Left cardiac atrium (tissue), 4 donors: ENCODE data around the gene UBXN7. TPM values are rescaled to one million over a fixed set of nuclear protein-coding genes. Genes with fewer than 3 reads are reported as not detected.
"Not testable (repeated sequence)": the region's sequence is repeated elsewhere in the genome, so short reads cannot be mapped to it uniquely, and the experiment has no call there.

ENCODE experiments used
- ATAC-seq, 2 donors: fragments of 200-7000 bp; cut with Tn5 transposase; one replicate each; pipeline ENCODE4 v1.9.1; 2020; ENCODE audit warnings: mild to moderate bottlenecking in 2 of 2, moderate library complexity in 2 of 2
- DNase-seq: peaks from one replicate; pipeline ENCODE4 v3.0.0-alpha.2; 2020
- intact Hi-C, 2 donors: fragments of 100-400 bp; cut with DNase I; formaldehyde crosslinking; loops; one replicate each; pipeline versions ENCODE4 v1.14.1 to v1.15.1; 2022 to 2023
- total RNA-seq, 2 donors: library from RNA; stranded (reverse); fragmentation: NEBNext Ultra II Directional; extraction: Animal tissue kit (Norgen Biotek cat#: 25700); gene quantifications; one replicate each; pipeline ENCODE4 v1.2.1, GENCODE V29; 2021
- donor health status: DM: no; HTN: yes; CAD: no.
- donor health status: DM: no; HTN: yes; CAD: no; lungs with severe emphysema.
- donor health status: DM: yes; HTN: yes; CAD: no.
- donor health status: Dilated cardiomyopathy.

Gene UBXN7
- total RNA-seq, 2 donors from 2014 or later = 29.5 to 37.4 TPM

GRCh38 chr3:196334982-196335381 lies 97.2 kb downstream of the UBXN7 start:
- intact Hi-C loops = no loop called here
- ATAC-seq (no peak), DNase-seq (no peak)

- DNase-seq (no peak), ATAC-seq (no peak)
- intact Hi-C loops = no loop called here
These were observed 100.1 kb downstream of the UBXN7 start for GRCh38 chr3:196332168-196332567.

- intact Hi-C loops = no loop called here
- ATAC-seq (no peak), DNase-seq (no peak)
These were observed 104.8 kb downstream of the UBXN7 start for GRCh38 chr3:196327405-196327804.

- no peak for ATAC-seq
- no peak for DNase-seq
- intact Hi-C loops = no loop called here
These were observed 105.3 kb downstream of the UBXN7 start for GRCh38 chr3:196326936-196327335.

GRCh38 chr3:196323691-196324090 lies 108.5 kb downstream of the UBXN7 start:
- DNase-seq = no peak
- ATAC-seq = peak in 1 of 2 donors; percentile 10
- intact Hi-C loops = no loop called here

GRCh38 chr3:196323016-196323415 lies 109.2 kb downstream of the UBXN7 start:
- DNase-seq = no peak
- intact Hi-C loops = no loop called here
- ATAC-seq = no peak

- DNase-seq (no peak), ATAC-seq (no peak)
- intact Hi-C loops = no loop called here
These were observed 111.1 kb downstream of the UBXN7 start for GRCh38 chr3:196321162-196321561.

- ATAC-seq (no peak), DNase-seq (no peak)
- intact Hi-C loops = no loop called here
These were observed 112.1 kb downstream of the UBXN7 start for GRCh38 chr3:196320137-196320536.

GRCh38 chr3:196317687-196318467 lies 114.3 kb downstream of the UBXN7 start, which contains the start of gene DYNLT2B:
Gene DYNLT2B (minus strand): TSS chr3:196318240. CDS start chr3:196318152, 88 bp downstream.
- DNase-seq = peak; percentile 92
- ATAC-seq = peak; percentile 98 to 99
- intact Hi-C loops = no loop called here

GRCh38 chr3:196316799-196317686 lies 115.2 kb downstream of the UBXN7 start:
- ATAC-seq, DNase-seq, intact Hi-C loops: not testable (repeated sequence)

- DNase-seq = no peak
- intact Hi-C loops = no loop called here
- no peak for ATAC-seq
These were observed 116.4 kb downstream of the UBXN7 start for GRCh38 chr3:196315821-196316220.

GRCh38 chr3:196314597-196314996 lies 117.6 kb downstream of the UBXN7 start:
- ATAC-seq (no peak), DNase-seq (no peak)
- intact Hi-C loops = no loop called here

- DNase-seq, ATAC-seq, intact Hi-C loops: not testable (repeated sequence)
These were observed 118.1 kb downstream of the UBXN7 start for GRCh38 chr3:196314086-196314485.

- DNase-seq, ATAC-seq, intact Hi-C loops: not testable (repeated sequence)
These were observed 129.3 kb downstream of the UBXN7 start for GRCh38 chr3:196302960-196303359.

- ATAC-seq, DNase-seq, intact Hi-C loops: not testable (repeated sequence)
These were observed 129.7 kb downstream of the UBXN7 start for GRCh38 chr3:196302551-196302950.

GRCh38 chr3:196298521-196298920 lies 133.7 kb downstream of the UBXN7 start:
- ATAC-seq (no peak), DNase-seq (no peak)
- intact Hi-C loops = no loop called here
